K562 (cell line): Measurements from ENCODE around the gene PPM1G. TPM values are rescaled to one million over a fixed set of nuclear protein-coding genes. Genes with fewer than 3 reads are reported as not detected.

Experiments used
- ATAC-seq: fragments of 200-7000 bp; cut with Tn5 transposase; 3 replicates; pipeline ENCODE4 v1.9.1; 2020; ENCODE audit warnings: moderate library complexity
- BruUV-seq: library from RNA; stranded (reverse); fragments of 400-500 nt; replicated peaks from 2 replicates; lab custom pipeline; 2021; lab: Mats Ljungman, UMichigan
- CTCF ChIA-PET: fragments of 300-600 bp; formaldehyde crosslinking; extraction: SDS; loops from one replicate; lab custom pipeline; 2021; ENCODE audit warnings: low intra/inter-chr PET ratio; lab: Yijun Ruan, JAX
- POLR2A ChIA-PET: fragments of 300-600, 350-650 bp; sonication (Branson Sonifier 250); formaldehyde crosslinking; extraction: SDS; loops from one replicate; lab custom pipeline; 2021; ENCODE audit warnings: antibody characterized with exemption, inconsistent platforms; lab: Yijun Ruan, JAX
- DNase-seq, 4 experiments: peaks; one replicate each; pipeline versions ENCODE4 v3.0.0 to v3.0.0-alpha.2; 2011 to 2018; ENCODE audit warnings: low spot score in 3 of 4, mixed read lengths in 3 of 4; ENCODE audit errors: extremely low read depth in 1 of 4
- FAIRE-seq: peaks from 2 replicates; lab custom pipeline; 2011; peaks lifted over from hg19 to GRCh38; lab: Jason Lieb, UNC
- H2AFZ ChIP-seq: 2 replicates; pipeline ENCODE4 v1.6.0; 2011; ENCODE audit warnings: low read depth, low read length, control low read depth, inconsistent platforms
- H3K27ac ChIP-seq: fragments of 200-600 bp; 3 replicates; pipeline ENCODE4 v1.8.0; 2011; ENCODE audit warnings: low read depth, mild to moderate bottlenecking, control low read depth, inconsistent platforms, low read length, moderate library complexity, mixed read lengths; ENCODE audit errors: extremely low read depth
- H3K27me3 ChIP-seq, 2 experiments: fragments of 300-600 bp in 1 of 2; 2 replicates in 1 of 2; 3 replicates in 1 of 2; pipeline versions ENCODE4 v1.6.0 to v1.8.0; 2011; ENCODE audit warnings: inconsistent platforms in 2 of 2, low read length in 2 of 2, mild to moderate bottlenecking in 1 of 2, mixed read lengths in 1 of 2, moderate library complexity in 1 of 2; ENCODE audit not compliant: control insufficient read depth in 2 of 2, insufficient read depth in 2 of 2
- H3K36me3 ChIP-seq: fragments of 300-600 bp; 3 replicates; pipeline ENCODE4 v1.8.0; 2011; ENCODE audit warnings: mild to moderate bottlenecking, low read length, inconsistent platforms; ENCODE audit not compliant: control insufficient read depth, insufficient read depth
- H3K4me1 ChIP-seq, 2 experiments: fragments of 200-600 bp in 1 of 2; replicated peaks in 1 of 2; 2 replicates in 1 of 2; 3 replicates in 1 of 2; pipeline versions ENCODE4 v1.5.1 to v1.8.0; 2011; ENCODE audit warnings: inconsistent platforms in 2 of 2, low read length in 2 of 2, mild to moderate bottlenecking in 1 of 2, mixed read lengths in 1 of 2, moderate library complexity in 1 of 2; ENCODE audit not compliant: control insufficient read depth in 2 of 2, insufficient read depth in 2 of 2
- H3K4me2 ChIP-seq: 2 replicates; pipeline ENCODE4 v1.6.1; 2011; ENCODE audit warnings: low read length, control low read depth, inconsistent platforms, mixed read lengths; ENCODE audit not compliant: insufficient read depth
- H3K4me3 ChIP-seq: fragments of 200-600 bp; sonication (generic), shearing (Covaris generic); 2 replicates; pipeline ENCODE4 v1.5.1; 2016; ENCODE audit warnings: control low read depth, inconsistent platforms
- H3K79me2 ChIP-seq: fragments of 200-600 bp; 3 replicates; pipeline ENCODE4 v1.8.0; 2011; ENCODE audit warnings: low read length, inconsistent platforms; ENCODE audit not compliant: control insufficient read depth, insufficient read depth
- H3K9ac ChIP-seq, 2 experiments: 2 replicates each; pipeline versions ENCODE4 v1.6.0 to v1.6.1; 2011; ENCODE audit warnings: low read depth in 2 of 2, low read length in 2 of 2, control low read depth in 1 of 2, inconsistent platforms in 1 of 2, mild to moderate bottlenecking in 1 of 2, mixed read lengths in 1 of 2; ENCODE audit not compliant: insufficient read depth in 1 of 2
- H3K9me1 ChIP-seq: one replicate; pipeline ENCODE4 v1.6.0; 2011; ENCODE audit warnings: inconsistent platforms, mild to moderate bottlenecking, low read length, moderate library complexity; ENCODE audit not compliant: control insufficient read depth, insufficient read depth
- H3K9me3 ChIP-seq: replicated peaks from 2 replicates; pipeline ENCODE4 v1.5.1; 2011; ENCODE audit warnings: low read depth, low read length, inconsistent platforms; ENCODE audit not compliant: control insufficient read depth, insufficient read depth
- H4K20me1 ChIP-seq: replicated peaks from 2 replicates; pipeline ENCODE4 v1.6.1; 2011; ENCODE audit warnings: low read length, inconsistent platforms, mixed read lengths; ENCODE audit not compliant: control insufficient read depth, insufficient read depth
- ATF7 ChIP-seq: fragments of 450-650 bp; IDR thresholded peaks from 2 replicates; pipeline ENCODE4 v1.7.1; 2014; ENCODE audit warnings: mild to moderate bottlenecking, moderate library complexity
- BHLHE40 ChIP-seq: IDR thresholded peaks from 2 replicates; pipeline ENCODE4 v1.6.1; 2011; ENCODE audit warnings: low read length, improper control_type of control experiment
- CBFA2T2 ChIP-seq: fragments of 450-650 bp; conservative IDR thresholded peaks from 2 replicates; pipeline ENCODE4 v1.6.1; 2017; ENCODE audit warnings: mild to moderate bottlenecking
- E2F4 ChIP-seq: sonication (generic); formaldehyde crosslinking; IDR thresholded peaks from 2 replicates; pipeline ENCODE4 v1.8.0; 2022; ENCODE audit warnings: mild to moderate bottlenecking, low read depth, missing genetic modification reagents
- EP300 ChIP-seq: IDR thresholded peaks from 2 replicates; pipeline ENCODE4 v1.6.1; 2012; ENCODE audit warnings: low read length, improper control_type of control experiment
- MCM7 ChIP-seq, 2 experiments: fragments of 450-650 bp; IDR thresholded peaks; 2 replicates each; pipeline ENCODE4 v1.6.1; 2016 to 2018
- MEF2D ChIP-seq: conservative IDR thresholded peaks from 2 replicates; pipeline ENCODE4 v1.6.1; 2016; ENCODE audit warnings: low read depth, missing genetic modification characterization, missing compliant biosample characterization
- MNT ChIP-seq, 2 experiments: fragments of 450-650 bp; conservative IDR thresholded peaks; 2 replicates each; pipeline ENCODE4 v1.6.1; 2017; ENCODE audit warnings: mild to moderate bottlenecking in 2 of 2, moderate library complexity in 2 of 2
- PHF21A ChIP-seq: fragments of 450-650 bp; IDR thresholded peaks from 2 replicates; pipeline ENCODE4 v1.6.1; 2017; ENCODE audit warnings: low read depth, borderline replicate concordance
- POU5F1 ChIP-seq: fragments of 150-350 bp; IDR thresholded peaks from 2 replicates; pipeline ENCODE4 v1.6.1; 2014; ENCODE audit warnings: borderline replicate concordance, low read length, low read depth, mild to moderate bottlenecking; ENCODE audit not compliant: partially characterized antibody
- RBM34 ChIP-seq: fragments of 200-400 bp; formaldehyde crosslinking; IDR thresholded peaks from 2 replicates; pipeline ENCODE4 v1.6.1; 2018; ENCODE audit warnings: low read length, borderline replicate concordance; ENCODE audit not compliant: insufficient read depth
- RFX1 ChIP-seq: fragments of 450-650 bp; IDR thresholded peaks from 2 replicates; pipeline ENCODE4 v1.6.1; 2016; ENCODE audit warnings: mild to moderate bottlenecking, moderate library complexity
- RNF2 ChIP-seq: sonication (generic); IDR thresholded peaks from 2 replicates; pipeline ENCODE4 v1.6.1; 2016
- SOX6 ChIP-seq: fragments of 450-650 bp; IDR thresholded peaks from 2 replicates; pipeline ENCODE4 v1.6.1; 2014; ENCODE audit warnings: mild to moderate bottlenecking
- SP1 ChIP-seq: sonication (generic); formaldehyde crosslinking; IDR thresholded peaks from 2 replicates; pipeline ENCODE4 v1.8.1; 2022; ENCODE audit warnings: mild to moderate bottlenecking, missing genetic modification reagents
- TCF15 ChIP-seq: fragments of 250-450 bp; sonication (Bioruptor Pico); IDR thresholded peaks from 2 replicates; pipeline ENCODE4 v1.8.0; 2022; ENCODE audit warnings: moderate library complexity, mild to moderate bottlenecking, inconsistent platforms
- XRCC4 ChIP-seq: IDR thresholded peaks from one replicate; pipeline ENCODE4 v1.6.1; 2011; ENCODE audit not compliant: insufficient read depth, insufficient read length; ENCODE audit errors: extremely low read depth
- ZBTB9 ChIP-seq: fragments of 450-650 bp; formaldehyde crosslinking; IDR thresholded peaks from 2 replicates; pipeline ENCODE4 v1.4.0; 2020; ENCODE audit warnings: mild to moderate bottlenecking, moderate library complexity
- ZNF174 ChIP-seq: fragments of 250-450 bp; sonication (Bioruptor Pico); IDR thresholded peaks from 2 replicates; pipeline ENCODE4 v1.4.0; 2020; ENCODE audit warnings: mild to moderate bottlenecking
- ZNF586 ChIP-seq: fragments of 450-650 bp; formaldehyde crosslinking; conservative IDR thresholded peaks from 2 replicates; pipeline ENCODE4 v1.4.0; 2020; ENCODE audit warnings: mild to moderate bottlenecking, moderate library complexity
- ZNF696 ChIP-seq: fragments of 250-450 bp; sonication (Bioruptor Pico); conservative IDR thresholded peaks from 2 replicates; pipeline ENCODE4 v1.4.0; 2020; ENCODE audit warnings: mild to moderate bottlenecking, moderate library complexity
- in situ Hi-C: fragments of 300-500 bp; cut with MboI; formaldehyde crosslinking; loops from 4 replicates; pipeline ENCODE4 v1.15.0; 2018; ENCODE audit warnings: inconsistent platforms, mixed read lengths
- intact Hi-C: fragments of 100-400 bp; cut with micrococcal nuclease; formaldehyde crosslinking; loops from 2 replicates; pipeline ENCODE4 v1.14.2; 2022
- polyA plus RNA-seq, 8 experiments: library from polyadenylated mRNA; depleted of rRNA in 4 of 8; stranded (reverse) in 5 of 8; unstranded in 3 of 8; fragments of >200 nt; fragmentation: Nextera tagmentation in 2 of 8; fragmentation: Illumina TruSeq in 1 of 8; extraction: Ambion mirVana in 2 of 8; extraction: Trizol in 1 of 8; gene quantifications; 2 replicates each; pipeline versions ENCODE4 v1.2.1 to v1.2.3, GENCODE V29; 2011 to 2014; ENCODE audit warnings: inconsistent platforms in 1 of 8, missing spikeins in 1 of 8
- total RNA-seq, 7 experiments: library from RNA; depleted of rRNA in 6 of 7; stranded (reverse); fragments of >200 nt in 6 of 7; fragmentation: Illumina TruSeq in 2 of 7; extraction: Trizol in 2 of 7; gene quantifications; 2 replicates each; pipeline versions ENCODE4 v1.2.1 to v1.2.3, GENCODE V29; 2011 to 2021; ENCODE audit warnings: low replicate concordance in 1 of 7

Gene PPM1G
- total and polyA plus RNA-seq, 9 of the 15 experiments (the other 6 are each of a cell fraction or from before 2014, with no cell fraction given), result 61.7 to 230 (median 153) TPM

- POLR2A ChIA-PET, result interaction anchor here (3.5 to 5.5 kb wide), 3 partner anchors 8 to 22 kb away, joined by 10 to 58 read pairs (median 46); partner anchors contain the start of gene PPM1G
- ATAC-seq, result no peak
- Histone ChIP-seq H3K36me3 (peaks cover 47% of the 10 kb centered on the region), H3K4me2 (no peak overlapping the region), H2AFZ (no peak overlapping the region), H3K9me3 (no peaks in the 10 kb centered on the region), H3K9me1 (no peaks in the 10 kb centered on the region), H3K4me3 (no peak overlapping the region), H3K27ac (no peak overlapping the region), H3K9ac (no peak overlapping the region), H3K79me2 (peaks cover 40% of the 10 kb centered on the region), H4K20me1 (no peaks in the 10 kb centered on the region; the same call in 1 of the 2 replicates), H3K4me1 (peaks cover 14 to 18% of the 10 kb centered on the region in 2 experiments; a peak in 4 of 5 replicates), H3K27me3 (no peaks in the 10 kb centered on the region)
- intact Hi-C loops, result no loop called here
- no TSS peak for BruUV-seq
- in situ Hi-C loops, result no loop called here
- peak; percentile 23 for FAIRE-seq
- CTCF ChIA-PET, result no interaction called here
- DNase-seq, result no peak
- TF ChIP-seq CBFA2T2 (no peak), PHF21A (no peak), RNF2 (no peak), ZBTB9 (CRISPR knock-in tag) (no peak), BHLHE40 (peak; percentile 15; the same call in 1 of the 2 replicates), RBM34 (no peak), MNT (conservative IDR thresholded peaks at IDR 0.05) (no peak), ZNF586 (CRISPR knock-in tag) (no peak), POU5F1 (no peak), RFX1 (no peak), SOX6 (no peak), E2F4 (CRISPR knock-in tag) (no peak), MCM7 (IDR thresholded peaks at IDR 0.05) (no peak), EP300 (no peak), TCF15 (CRISPR knock-in tag) (no peak), ATF7 (peak; percentile 79; the same call in 1 of the 2 replicates), MEF2D (tag) (no peak), ZNF174 (CRISPR knock-in tag) (no peak), ZNF696 (CRISPR knock-in tag) (no peak), SP1 (no peak), XRCC4 (no peak)
Observed at GRCh38 chr2:27431395-27431794, 22.0 kb upstream of the PPM1G start.
